RWPE2 (cell line): ENCODE data around the gene PEPD.

Experiments
- ATAC-seq: fragments of 200-7000 bp; cut with Tn5 transposase; 3 replicates; pipeline ENCODE4 v1.9.1; 2021; ENCODE audit warnings: low read depth
- DNase-seq: peaks from one replicate; pipeline ENCODE4 v3.0.0-alpha.2; 2020; ENCODE audit warnings: low spot score
- H3K27ac ChIP-seq: fragments of 450-650 bp; 2 replicates; pipeline ENCODE4 v1.5.1; 2017; ENCODE audit warnings: mild to moderate bottlenecking; ENCODE audit not compliant: poor library complexity, severe bottlenecking
- H3K27me3 ChIP-seq: fragments of 250-450 bp; sonication (Bioruptor Pico); 2 replicates; pipeline ENCODE4 v1.5.1; 2021; ENCODE audit warnings: mild to moderate bottlenecking, moderate library complexity; ENCODE audit not compliant: insufficient read depth, poor library complexity, severe bottlenecking
- H3K36me3 ChIP-seq: fragments of 250-450 bp; sonication (Bioruptor Pico); 2 replicates; pipeline ENCODE4 v1.5.1; 2020; ENCODE audit warnings: low read depth, mild to moderate bottlenecking, moderate library complexity
- H3K4me1 ChIP-seq: fragments of 250-450 bp; sonication (Bioruptor Pico); 2 replicates; pipeline ENCODE4 v1.5.1; 2021; ENCODE audit warnings: mild to moderate bottlenecking, moderate library complexity; ENCODE audit not compliant: insufficient read depth, poor library complexity, severe bottlenecking
- H3K4me3 ChIP-seq: fragments of 250-450 bp; sonication (Bioruptor Pico); 2 replicates; pipeline ENCODE4 v1.5.1; 2021; ENCODE audit warnings: mild to moderate bottlenecking, moderate library complexity; ENCODE audit not compliant: severe bottlenecking
- H3K9me3 ChIP-seq: fragments of 250-450 bp; sonication (Bioruptor Pico); 2 replicates; pipeline ENCODE4 v1.5.1; 2021; ENCODE audit warnings: mild to moderate bottlenecking, moderate library complexity; ENCODE audit not compliant: severe bottlenecking
- CTCF ChIP-seq: fragments of 450-650 bp; IDR thresholded peaks from one replicate; pipeline ENCODE4 v1.5.1; 2017; ENCODE audit warnings: mild to moderate bottlenecking, moderate library complexity; ENCODE audit not compliant: poor library complexity, severe bottlenecking

The PEPD gene

DNA sequence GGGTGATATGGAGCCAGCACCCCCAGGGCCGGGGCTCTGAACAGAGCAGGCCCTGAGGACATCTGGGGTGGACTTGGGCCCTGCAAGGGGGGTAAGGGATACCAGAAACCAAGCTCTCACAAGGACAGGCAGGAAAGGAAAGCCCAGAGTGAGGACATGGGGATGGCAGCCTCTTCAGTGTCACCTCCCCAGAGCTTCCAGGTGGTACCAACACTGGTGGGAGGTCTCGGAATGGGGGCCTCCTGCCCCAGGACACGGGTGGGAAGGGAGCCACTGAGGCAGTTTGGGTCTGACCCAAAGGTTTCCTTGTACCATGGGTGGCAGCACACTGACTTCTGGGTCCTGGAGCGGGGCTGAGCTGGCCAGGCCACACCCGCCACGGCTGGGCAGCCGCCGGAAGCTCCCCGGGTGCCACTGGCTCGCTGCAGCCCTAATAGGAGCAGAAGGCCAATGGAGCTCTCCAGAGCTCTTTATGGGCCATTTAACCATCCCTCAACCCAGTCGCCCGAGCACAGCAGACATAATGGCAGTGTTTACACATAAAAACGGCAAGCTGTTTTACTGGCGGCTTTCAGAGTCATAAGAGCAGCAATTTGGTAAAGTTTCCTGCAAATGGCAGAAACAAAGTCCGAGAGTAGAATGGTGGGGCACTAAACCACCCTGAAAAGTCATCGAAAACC is 59.3 kb downstream of the PEPD start:
- H3K27me3 ChIP-seq, result no peaks in the 10 kb centered on the region
- H3K27ac ChIP-seq, result no peak overlapping the region
- no peaks in the 10 kb centered on the region for H3K36me3 ChIP-seq
- H3K4me1 ChIP-seq, result no peaks in the 10 kb centered on the region
- no peak for TF ChIP-seq CTCF
- DNase-seq, result no peak
- H3K9me3 ChIP-seq, result no peaks in the 10 kb centered on the region
- H3K4me3 ChIP-seq, result no peak overlapping the region
- no peak for ATAC-seq

DNA sequence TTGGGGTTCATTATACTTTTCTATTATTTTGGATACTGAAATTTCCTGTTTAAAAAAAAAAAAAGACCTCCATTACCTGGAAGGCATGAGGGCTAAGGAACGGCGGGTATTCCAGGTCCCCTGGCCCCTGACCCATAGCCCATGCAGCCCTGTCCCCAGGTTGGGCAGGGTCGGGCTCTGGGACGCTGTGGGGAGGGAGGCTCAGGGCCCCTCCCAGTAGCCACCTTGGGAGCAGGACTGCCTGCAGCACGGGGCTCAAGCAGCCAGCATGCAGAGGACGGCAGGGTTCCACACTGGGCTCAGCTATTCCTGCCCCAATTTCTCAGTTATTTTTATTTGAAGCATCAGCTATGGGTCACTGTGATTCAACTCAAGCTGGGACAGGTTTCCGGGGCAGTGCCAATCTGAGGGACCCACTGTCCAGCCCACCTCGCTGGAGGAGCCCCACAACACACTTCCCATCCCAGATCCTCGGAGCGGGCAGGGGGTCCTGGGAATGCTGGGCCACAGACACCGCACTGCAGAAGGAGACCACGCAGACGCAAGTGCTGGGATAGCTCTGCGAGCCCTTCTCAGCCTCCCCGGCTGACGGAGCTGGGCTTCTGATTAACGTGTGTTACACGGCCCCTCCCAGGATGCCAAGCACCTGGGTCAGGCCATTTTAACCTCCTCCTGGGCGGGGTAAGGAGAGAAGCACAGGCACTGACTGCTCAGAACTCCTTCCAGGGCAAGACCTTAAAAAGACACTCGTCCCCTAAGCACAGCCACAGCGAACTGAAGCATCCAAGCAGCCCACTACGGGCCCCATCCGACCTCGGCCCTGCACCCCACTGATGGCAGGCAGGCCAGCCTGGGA is 60.1 kb downstream of the PEPD start:
- DNase-seq, result no peak
- H3K4me1 ChIP-seq, result no peaks in the 10 kb centered on the region
- no peak overlapping the region for H3K27ac ChIP-seq
- H3K9me3 ChIP-seq, result no peaks in the 10 kb centered on the region
- ATAC-seq, result no peak
- no peak for TF ChIP-seq CTCF
- no peak overlapping the region for H3K4me3 ChIP-seq
- H3K36me3 ChIP-seq, result no peaks in the 10 kb centered on the region
- no peaks in the 10 kb centered on the region for H3K27me3 ChIP-seq

- ATAC-seq (no peak), DNase-seq (no peak)
- no peaks in the 10 kb centered on the region for H3K27me3 ChIP-seq
- H3K27ac ChIP-seq, result no peak overlapping the region
- no peak for TF ChIP-seq CTCF
- H3K36me3 ChIP-seq, result no peaks in the 10 kb centered on the region
- H3K9me3 ChIP-seq, result no peaks in the 10 kb centered on the region
- no peaks in the 10 kb centered on the region for H3K4me1 ChIP-seq
- H3K4me3 ChIP-seq, result no peak overlapping the region
Measured at GRCh38 chr19:33460221-33460908, 61.2 kb downstream of the PEPD start.

DNA sequence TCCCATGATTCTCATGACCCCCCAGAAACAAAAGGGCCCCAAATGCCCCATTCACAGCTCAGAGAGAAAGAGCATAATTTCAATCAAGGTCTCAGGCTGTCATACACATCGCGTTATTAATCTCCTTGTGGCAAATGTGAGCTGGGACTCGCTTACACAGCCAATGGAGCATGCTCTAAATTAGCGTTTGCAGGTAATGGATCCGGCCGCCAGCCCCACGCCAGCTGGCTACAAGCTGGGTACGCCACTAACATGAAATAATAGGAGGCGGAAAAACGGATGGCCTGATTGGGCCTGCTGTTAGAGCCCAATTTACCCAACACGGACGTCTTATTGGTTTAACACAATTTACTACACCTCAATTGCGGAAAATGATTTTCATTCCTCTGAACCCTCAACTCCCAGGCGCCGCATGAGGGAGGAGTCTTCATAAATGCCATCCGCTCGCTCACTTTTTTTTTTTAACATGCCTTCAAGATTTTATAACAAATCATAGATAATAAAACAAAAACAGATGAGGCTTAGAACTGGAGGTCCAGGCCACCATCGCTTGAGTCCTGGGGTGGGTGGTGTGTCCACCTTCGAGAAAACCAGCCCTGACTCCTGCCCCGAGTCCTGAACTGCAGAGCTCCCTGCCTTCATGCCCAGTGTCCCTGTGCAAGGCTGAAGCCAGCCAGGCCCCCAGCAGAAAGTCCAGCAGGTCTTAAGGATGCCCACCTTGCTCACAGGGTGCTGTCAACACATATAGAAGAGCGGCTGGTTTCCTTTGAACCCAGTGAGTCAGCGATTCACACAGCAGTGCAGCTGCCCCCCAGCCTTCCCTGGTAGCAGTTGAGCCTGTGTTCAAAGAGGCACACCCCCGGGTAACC is 62.1 kb downstream of the PEPD start:
- no peak for ATAC-seq
- no peak for DNase-seq

More for the DNA sequence above, 62.1 kb downstream of the PEPD start:
- Histone ChIP-seq H3K27me3 (no peaks in the 10 kb centered on the region), H3K27ac (no peak overlapping the region), H3K36me3 (no peaks in the 10 kb centered on the region), H3K4me3 (no peak overlapping the region), H3K4me1 (no peaks in the 10 kb centered on the region), H3K9me3 (no peaks in the 10 kb centered on the region)
- TF ChIP-seq CTCF, result no peak
